ENCODE measurements around the gene ANKMY1.

Gene ANKMY1

GRCh38 chr2:240443891-240444301 lies 113.9 kb downstream of the ANKMY1 start:
- DNase-seq: no peak

DNA sequence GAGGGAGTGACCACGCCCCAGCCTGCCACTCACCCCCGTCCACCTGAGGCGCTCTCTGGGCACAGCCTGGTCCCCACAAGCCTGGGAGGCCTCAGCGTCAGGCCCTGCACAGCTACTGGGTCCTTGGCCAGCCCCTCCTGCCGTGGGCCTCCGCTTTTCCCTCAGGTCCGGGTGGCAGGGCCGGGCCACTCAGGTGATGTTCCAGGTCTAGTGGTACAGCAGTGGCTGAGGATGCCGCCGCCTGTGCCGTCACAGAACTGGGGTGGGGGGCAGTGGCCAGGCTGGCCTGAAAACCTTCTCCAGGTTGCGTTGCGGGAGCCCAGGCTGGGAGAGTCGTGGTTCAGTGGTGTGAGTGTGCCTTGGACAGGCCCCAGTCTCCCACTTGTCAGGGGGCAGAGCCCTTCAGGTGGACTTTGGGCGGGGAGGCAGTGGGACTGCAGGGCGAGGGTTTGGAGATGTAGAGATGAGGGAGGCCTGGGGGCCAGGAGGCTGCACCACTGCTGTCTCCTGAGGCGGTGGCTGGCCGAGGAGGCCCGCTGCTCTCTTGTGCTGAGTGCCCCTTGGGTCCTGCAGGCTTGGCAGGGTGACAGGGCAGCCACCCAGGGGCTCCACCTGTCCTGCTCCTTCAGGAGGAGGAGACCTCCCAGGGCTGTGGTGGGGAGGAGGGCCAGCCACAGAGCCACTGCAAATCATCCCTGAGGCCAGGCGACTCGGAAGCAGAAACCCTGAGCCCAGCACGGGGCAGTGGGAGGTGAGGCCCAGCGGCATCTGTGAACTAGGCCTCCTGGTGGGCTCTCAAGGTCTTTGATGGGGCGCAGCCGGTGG lies 114.7 kb downstream of the ANKMY1 start:
- no peak for DNase-seq

- no peak for DNase-seq
These were observed 115.8 kb downstream of the ANKMY1 start for GRCh38 chr2:240441993-240442411.

DNA sequence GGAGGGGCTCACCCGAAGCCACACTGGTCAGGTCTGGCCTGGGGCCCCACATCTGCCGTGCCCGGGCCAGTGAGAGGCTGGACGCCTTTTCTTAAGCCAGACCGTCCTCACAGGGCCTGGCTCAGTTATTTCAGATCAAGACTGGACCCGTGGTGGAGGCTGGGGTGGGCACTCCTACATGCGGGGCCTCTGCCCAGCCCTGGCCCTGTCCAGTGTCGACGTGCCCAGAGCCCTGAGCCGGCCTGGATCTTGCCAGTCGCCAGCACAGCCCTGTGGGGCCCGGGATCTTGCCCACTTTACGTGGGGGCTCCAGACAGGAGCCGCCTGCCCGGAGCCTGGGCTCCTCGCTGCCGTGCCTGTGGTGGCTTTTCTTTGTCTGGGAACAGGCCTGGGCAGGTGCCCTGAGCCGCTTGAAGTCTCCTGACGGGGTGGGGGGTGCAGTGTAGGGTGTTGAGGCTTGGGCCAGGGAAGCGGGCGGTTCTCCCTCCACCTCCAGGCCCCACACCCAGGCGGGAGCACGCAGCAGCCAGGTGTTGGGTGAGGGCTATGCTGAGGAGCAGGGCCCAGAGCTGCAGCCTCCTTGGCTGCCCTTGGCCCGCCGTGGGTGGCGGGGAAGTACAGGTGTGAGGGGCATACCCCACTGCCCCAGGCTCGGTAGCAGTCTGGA lies 116.3 kb downstream of the ANKMY1 start:
- DNase-seq: no peak

GRCh38 chr2:240440704-240441320 lies 117.0 kb downstream of the ANKMY1 start:
- DNase-seq: no peak

DNA sequence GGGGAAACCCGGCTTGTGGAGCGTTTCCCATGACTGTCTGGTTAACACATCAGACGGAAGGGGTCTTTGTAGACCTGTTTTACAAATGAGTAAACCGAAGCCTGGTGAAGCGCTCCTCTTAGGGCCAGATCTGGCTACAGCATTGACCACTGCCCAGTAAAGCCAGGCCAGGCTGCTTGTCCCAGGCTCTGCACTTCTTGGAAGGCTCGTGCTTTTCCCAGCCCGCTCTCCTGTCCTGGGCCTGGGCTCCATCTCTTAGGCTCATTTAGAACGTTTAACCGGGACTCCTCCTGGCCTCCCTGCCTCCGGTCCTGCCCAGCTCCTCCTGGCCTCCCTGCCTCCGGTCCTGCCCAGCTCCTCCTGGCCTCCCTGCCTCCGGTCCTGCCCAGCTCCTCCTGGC lies 117.5 kb downstream of the ANKMY1 start:
- no peak for DNase-seq

DNA sequence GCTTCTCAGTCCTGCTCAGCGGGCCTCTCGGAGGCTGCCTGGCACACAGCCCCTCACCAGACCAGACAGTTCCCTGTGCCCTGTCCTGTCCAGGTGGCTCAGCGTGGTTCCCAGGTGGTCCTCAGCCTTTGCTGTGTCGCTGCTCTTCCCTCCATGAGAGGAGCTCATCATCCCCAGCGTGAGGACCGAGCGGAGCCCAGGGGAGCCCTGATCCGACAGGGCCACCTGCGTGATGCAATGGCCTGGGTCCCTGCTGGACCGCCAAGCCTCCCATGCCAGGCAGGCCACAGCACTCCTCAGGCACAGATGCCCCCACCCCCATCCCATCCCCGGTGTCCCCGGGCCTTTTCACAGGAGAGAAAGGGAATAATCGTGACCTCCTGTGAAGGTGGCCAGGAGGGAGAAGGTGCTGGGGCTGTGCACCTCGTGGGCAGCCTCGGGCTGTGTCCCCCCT lies 118.1 kb downstream of the ANKMY1 start:
- DNase-seq: no peak

DNA sequence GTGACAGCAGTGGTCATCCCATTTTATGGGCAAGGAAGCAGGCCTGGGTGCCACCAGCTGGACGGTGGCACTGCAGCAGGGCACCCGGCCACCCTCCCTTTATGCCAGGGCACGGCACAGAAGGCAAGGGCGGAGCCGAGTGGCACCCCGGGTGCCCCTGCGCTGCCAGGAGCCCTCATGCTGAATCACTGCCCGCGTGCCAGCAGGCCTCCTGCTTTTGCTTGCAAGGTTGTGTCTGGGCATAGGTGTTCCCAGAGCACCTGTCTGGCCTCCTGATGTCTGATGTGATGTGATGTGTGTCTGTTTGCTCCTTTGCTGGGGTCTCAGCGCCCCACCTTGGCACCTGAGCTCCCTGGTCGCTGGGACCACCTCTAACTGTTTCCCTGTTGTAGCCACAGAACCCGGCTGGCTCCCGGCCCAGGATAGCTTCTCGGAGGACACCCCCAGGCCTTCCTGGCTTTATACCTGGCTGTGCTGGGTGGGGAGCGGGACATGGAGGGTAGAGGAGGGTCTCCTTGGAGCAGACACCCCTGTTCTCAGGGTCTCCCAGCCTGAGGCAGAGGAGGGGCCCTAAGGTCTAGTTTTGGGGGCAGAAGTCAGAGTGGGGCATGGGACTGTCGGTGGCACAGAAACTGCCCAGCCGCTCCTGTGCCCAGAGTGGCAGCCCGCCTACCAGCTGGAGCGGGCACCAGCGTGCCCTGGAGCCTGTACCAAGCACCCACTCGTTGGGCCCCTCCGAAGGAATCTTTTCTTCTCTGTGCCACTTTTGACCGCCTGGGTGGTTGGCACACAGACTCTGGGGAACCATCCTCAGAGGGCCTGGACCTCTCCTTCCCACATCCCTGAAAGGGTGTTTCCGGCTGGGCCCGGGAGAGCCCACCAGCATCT lies 118.7 kb downstream of the ANKMY1 start:
- no peak for DNase-seq

- peak; percentile 72 for DNase-seq
These were observed 119.7 kb downstream of the ANKMY1 start for GRCh38 chr2:240437861-240438809.

GRCh38 chr2:240437551-240437860 lies 120.3 kb downstream of the ANKMY1 start:
- no peak for DNase-seq

DNA sequence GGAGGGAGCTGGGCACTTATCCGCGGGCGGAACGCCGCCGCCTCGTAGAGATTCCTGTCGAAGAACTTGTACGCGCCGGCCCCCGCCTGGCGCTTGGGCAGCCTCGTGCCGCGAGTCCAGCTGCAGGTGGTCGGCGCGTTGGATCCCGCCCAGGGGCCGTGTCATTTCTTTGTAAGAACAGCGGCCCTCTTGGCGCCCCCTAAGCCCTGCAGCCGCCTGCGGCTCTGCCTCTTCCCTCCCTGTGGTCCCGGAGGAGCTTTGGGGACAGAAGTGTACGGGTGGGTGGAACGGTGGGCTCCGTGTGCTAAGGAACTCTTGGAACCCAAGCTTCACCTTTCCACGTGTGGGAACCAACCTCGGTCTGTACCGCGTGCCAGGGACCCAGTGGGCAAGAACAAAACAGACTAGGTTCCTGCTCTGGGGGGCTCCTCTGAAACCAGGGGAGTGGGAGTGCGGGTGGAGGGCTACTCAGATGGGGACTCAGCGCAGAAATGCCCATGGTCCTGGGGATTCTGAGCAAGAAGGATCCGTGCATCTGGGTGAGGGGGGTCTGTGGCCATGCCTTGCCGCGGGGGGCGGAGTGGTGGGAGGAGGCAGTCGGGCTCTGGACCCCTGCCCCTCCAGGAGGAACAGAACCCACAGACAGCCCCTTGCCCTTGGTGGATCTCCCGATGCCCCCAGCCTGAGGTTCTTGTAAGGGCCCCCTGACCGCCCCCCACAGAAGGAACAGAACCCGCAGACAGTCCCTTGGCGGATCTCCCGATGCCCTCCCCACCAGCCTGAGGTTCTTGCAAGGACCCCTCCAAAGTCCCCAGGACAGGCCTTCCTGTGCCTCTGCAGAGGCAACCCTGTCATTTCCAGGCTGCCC lies 120.9 kb downstream of the ANKMY1 start:
- no peak for DNase-seq

DNA sequence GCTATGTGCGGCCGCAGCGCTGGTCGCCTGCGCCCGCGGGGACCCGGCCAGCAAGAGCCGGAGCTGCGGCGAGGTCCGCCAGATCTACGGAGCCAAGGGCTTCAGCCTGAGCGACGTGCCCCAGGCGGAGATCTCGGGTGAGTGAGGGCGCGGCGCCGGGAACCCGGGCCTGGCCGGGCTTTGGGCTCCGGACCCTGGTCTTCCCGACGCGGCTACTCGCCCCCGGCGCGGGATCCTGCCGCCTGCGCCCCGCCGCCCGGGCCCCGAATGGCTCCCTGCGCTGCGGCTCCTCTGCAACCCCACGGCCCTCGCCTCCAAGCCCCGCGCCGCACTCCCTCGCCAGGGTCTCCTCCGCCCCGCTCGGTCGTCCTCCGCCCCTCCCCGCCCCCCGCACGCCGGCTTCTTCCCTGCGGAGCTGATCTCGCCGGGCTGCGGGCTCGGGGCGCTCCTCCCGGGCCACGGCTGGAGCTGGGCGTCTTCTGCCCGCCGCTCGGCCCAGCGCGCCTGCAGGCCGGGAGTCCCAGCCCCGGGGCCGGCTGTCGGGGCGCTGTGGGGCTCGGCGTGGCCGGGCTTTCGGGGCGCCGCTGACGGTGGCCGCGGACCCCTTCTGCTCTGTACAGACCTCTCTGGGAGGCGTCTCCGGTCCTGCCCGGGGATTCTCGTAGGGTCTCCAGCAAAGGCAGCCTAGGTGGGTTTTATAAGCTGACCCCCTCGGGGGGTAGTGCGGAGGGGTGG lies 121.7 kb downstream of the ANKMY1 start:
- DNase-seq: peak; percentile 17

DNA sequence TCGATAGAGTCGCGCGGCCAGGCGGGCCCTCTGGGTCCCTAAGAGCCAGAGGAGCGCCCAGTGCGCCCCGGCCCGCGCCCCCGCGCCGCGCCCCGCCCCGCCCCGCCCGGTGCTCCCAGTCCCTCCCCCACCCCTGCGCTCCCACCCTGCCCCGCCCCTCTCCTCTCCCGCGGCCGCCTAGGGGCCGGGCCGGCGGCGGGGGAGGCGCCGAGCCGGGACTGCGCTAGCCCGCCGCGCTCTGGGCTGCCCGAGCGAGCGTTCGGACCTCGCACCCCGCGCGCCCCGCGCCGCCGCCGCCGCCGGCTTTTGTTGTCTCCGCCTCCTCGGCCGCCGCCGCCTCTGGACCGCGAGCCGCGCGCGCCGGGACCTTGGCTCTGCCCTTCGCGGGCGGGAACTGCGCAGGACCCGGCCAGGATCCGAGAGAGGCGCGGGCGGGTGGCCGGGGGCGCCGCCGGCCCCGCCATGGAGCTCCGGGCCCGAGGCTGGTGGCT lies 122.3 kb downstream of the ANKMY1 start, which contains the start of gene GPC1:
Gene GPC1 (plus strand): TSS at position 207 of the 491 bp plus-strand sequence. CDS start 256 bp downstream, at position 463.
- DNase-seq: peak; percentile 53

GRCh38 chr2:240434728-240435456 lies 122.9 kb downstream of the ANKMY1 start:
- DNase-seq: peak; percentile 86

- DNase-seq: peak; percentile 20
These were observed 123.6 kb downstream of the ANKMY1 start for GRCh38 chr2:240433973-240434727.

DNA sequence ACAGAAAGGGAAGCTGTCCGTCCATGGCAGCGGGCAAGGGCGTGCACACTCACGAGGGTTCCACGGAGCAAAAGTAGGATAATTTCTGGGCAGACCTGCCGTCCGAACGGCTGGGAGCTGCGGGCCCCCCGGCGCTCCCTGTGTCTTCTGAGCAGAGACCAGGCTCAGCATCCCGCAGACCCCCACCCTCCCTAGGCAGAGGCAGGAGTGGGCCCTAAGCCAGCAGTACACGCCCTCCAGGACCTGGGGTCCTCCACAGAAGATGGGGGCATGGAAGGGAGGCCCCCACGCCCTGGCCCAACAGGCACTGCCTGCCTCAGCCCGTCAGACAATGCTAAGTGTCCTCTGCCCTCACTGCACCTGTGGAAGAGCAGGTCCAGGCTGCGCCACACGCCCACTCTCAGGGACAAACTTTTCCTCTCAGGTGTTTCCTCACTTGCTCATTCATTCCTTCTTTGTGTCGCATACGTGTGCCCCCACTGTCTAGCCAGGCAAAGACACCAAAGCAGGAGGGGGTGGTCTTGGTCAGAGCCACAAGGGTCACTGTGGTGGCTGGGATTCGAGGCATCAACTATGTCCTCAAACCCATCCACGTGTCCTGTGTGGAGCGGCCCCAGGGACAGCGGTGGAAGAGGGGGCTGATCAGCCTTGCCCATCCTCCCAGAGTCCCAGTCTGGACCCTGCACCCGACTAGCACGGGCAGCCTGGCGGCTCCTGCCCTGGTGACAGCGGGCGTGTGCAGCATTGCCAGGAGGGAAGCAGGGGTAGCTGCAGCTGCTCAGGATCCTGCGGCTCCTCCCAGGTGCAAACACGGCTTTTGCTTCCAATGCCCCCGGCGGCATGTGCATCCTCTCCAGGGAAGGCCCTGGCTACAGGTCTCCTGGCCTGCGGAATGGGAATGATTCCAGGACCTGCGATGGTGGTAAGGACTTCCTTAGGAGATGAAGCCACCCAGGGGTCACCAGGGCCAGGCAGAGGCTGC lies 124.7 kb downstream of the ANKMY1 start:
- DNase-seq: no peak

GRCh38 chr2:240432430-240432819 lies 125.4 kb downstream of the ANKMY1 start:
- no peak for DNase-seq

Measured in activated naive CD4-positive, alpha-beta T cell treated with Interleukin-2 at 50 U/mL for 16 hours (primary cell).